Ishikawa (cell line): ENCODE measurements around the gene MOB1A.

ENCODE experiments used
- CEBPB ChIP-seq: IDR thresholded peaks from 2 replicates; pipeline ENCODE4 v1.6.1; 2012
- CREB1 ChIP-seq: IDR thresholded peaks from 2 replicates; pipeline ENCODE4 v1.6.1; 2012; ENCODE audit warnings: low read depth
- EGR1 ChIP-seq: IDR thresholded peaks from 2 replicates; pipeline ENCODE4 v1.6.1; 2012
- EP300 ChIP-seq: IDR thresholded peaks from 2 replicates; pipeline ENCODE4 v1.6.1; 2012; ENCODE audit warnings: borderline replicate concordance
- FOXM1 ChIP-seq: IDR thresholded peaks from 2 replicates; pipeline ENCODE4 v1.6.1; 2012; ENCODE audit warnings: low read depth, borderline replicate concordance
- NFIC ChIP-seq: IDR thresholded peaks from 2 replicates; pipeline ENCODE4 v1.6.1; 2012
- RAD21 ChIP-seq: IDR thresholded peaks from 2 replicates; pipeline ENCODE4 v1.6.1; 2012; ENCODE audit warnings: low read depth
- TAF1 ChIP-seq: IDR thresholded peaks from 2 replicates; pipeline ENCODE4 v1.6.1; 2012; ENCODE audit warnings: low read depth, mild to moderate bottlenecking
- TCF12 ChIP-seq: IDR thresholded peaks from 2 replicates; pipeline ENCODE4 v1.6.1; 2012; ENCODE audit warnings: low read depth
- TEAD4 ChIP-seq: IDR thresholded peaks from 2 replicates; pipeline ENCODE4 v1.6.1; 2012
- YY1 ChIP-seq: IDR thresholded peaks from 2 replicates; pipeline ENCODE4 v1.6.1; 2012; ENCODE audit warnings: low read depth
- ZBTB7A ChIP-seq: IDR thresholded peaks from 2 replicates; pipeline ENCODE4 v1.6.1; 2012; ENCODE audit warnings: low read depth
- TF ChIP-seq, protein P1 (sequence below): IDR thresholded peaks from 2 replicates; pipeline ENCODE4 v1.6.1; 2012
- TF ChIP-seq, protein P2 (sequence below): IDR thresholded peaks from 2 replicates; pipeline ENCODE4 v1.6.1; 2012
- TF ChIP-seq, protein P3 (sequence below): IDR thresholded peaks from 2 replicates; pipeline ENCODE4 v1.6.1; 2012; ENCODE audit warnings: low read depth, mild to moderate bottlenecking

MOB1A gene

DNA sequence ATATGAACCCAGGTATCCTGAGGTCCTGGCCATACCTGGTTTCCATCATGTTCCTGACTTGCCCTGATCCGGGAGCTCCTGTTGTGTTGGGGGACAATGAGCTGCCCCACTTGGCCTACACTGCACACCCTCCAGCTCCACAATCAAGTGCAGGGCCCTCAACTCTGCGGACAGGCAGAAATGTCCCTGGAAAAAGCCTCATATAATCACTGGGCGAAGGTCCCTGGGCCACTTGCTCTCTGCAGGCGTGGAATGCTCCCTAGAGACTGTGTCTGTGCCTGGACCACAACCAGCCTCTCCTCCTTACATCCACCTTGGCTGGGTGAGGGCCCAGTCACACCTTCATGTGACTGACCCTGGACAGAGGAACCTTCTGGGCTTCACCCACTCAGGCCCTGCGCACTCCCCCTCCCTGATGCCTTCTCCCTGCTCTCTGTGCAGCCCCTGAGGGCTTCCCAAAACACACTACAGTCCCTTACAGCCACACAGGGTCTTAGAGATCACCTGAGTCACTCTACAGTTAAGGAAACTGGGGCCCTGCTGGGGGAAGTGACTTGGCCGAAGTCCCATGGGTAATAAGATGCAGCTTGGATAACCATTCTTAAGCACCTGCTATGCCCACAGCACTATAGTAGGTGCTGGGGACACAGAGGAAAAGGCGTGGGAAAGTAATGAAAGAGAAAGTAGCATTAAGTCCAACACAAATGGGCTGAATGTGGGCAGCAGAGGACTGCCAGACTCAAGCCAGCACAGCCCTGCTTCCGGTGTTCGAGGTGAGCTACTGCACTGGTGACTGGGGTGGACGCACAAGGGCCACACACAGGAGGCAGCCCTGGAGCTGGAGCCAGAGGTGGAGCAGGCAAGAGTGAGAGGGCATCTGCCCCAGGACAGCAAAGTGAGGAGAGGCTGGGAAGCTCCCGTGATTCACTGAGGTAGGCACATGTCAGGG lies 40.8 kb downstream of the MOB1A start:
- no peak for TF ChIP-seq TCF12
- TF ChIP-seq CREB1: no peak
- no peak for TF ChIP-seq TEAD4
- no peak for TF ChIP-seq FOXM1
- TF ChIP-seq NFIC: no peak
- TF ChIP-seq TAF1: no peak
- no peak for TF ChIP-seq EGR1
- no peak for TF ChIP-seq ZBTB7A
- TF ChIP-seq RAD21: no peak
- no peak for TF ChIP-seq EP300
- TF ChIP-seq, protein P1, sequence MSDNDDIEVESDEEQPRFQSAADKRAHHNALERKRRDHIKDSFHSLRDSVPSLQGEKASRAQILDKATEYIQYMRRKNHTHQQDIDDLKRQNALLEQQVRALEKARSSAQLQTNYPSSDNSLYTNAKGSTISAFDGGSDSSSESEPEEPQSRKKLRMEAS: no peak
- no peak for TF ChIP-seq CEBPB
- TF ChIP-seq, protein P2, sequence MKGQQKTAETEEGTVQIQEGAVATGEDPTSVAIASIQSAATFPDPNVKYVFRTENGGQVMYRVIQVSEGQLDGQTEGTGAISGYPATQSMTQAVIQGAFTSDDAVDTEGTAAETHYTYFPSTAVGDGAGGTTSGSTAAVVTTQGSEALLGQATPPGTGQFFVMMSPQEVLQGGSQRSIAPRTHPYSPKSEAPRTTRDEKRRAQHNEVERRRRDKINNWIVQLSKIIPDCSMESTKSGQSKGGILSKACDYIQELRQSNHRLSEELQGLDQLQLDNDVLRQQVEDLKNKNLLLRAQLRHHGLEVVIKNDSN: no peak
- TF ChIP-seq YY1: no peak

DNA sequence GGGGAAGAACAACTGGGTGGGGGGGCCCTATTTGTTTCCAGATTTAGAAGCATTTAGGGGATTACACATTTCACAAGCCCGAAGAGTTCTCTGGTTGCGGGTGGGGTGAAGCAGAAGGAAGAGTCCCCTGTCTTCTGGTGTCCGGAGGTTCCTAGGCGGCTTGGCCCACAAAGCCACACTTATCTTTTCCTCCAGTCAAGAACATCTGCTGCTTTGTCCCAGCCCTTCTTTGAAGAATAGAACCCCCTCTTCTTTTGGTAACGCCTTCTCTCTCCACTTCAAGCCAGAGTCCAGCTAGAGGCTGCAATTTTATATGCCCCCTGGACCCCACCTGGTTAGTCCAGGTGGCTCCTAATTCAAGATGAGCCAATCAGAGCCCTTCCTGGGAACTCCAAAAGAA lies 46.8 kb downstream of the MOB1A start:
- no peak for TF ChIP-seq CREB1
- TF ChIP-seq RAD21: no peak
- no peak for TF ChIP-seq YY1
- no peak for TF ChIP-seq EGR1
- TF ChIP-seq, protein P3, sequence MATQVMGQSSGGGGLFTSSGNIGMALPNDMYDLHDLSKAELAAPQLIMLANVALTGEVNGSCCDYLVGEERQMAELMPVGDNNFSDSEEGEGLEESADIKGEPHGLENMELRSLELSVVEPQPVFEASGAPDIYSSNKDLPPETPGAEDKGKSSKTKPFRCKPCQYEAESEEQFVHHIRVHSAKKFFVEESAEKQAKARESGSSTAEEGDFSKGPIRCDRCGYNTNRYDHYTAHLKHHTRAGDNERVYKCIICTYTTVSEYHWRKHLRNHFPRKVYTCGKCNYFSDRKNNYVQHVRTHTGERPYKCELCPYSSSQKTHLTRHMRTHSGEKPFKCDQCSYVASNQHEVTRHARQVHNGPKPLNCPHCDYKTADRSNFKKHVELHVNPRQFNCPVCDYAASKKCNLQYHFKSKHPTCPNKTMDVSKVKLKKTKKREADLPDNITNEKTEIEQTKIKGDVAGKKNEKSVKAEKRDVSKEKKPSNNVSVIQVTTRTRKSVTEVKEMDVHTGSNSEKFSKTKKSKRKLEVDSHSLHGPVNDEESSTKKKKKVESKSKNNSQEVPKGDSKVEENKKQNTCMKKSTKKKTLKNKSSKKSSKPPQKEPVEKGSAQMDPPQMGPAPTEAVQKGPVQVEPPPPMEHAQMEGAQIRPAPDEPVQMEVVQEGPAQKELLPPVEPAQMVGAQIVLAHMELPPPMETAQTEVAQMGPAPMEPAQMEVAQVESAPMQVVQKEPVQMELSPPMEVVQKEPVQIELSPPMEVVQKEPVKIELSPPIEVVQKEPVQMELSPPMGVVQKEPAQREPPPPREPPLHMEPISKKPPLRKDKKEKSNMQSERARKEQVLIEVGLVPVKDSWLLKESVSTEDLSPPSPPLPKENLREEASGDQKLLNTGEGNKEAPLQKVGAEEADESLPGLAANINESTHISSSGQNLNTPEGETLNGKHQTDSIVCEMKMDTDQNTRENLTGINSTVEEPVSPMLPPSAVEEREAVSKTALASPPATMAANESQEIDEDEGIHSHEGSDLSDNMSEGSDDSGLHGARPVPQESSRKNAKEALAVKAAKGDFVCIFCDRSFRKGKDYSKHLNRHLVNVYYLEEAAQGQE: no peak
- no peak for TF ChIP-seq TCF12
- TF ChIP-seq CEBPB: no peak
- TF ChIP-seq, protein P2: no peak
- TF ChIP-seq TEAD4: no peak
- TF ChIP-seq ZBTB7A: no peak
- TF ChIP-seq NFIC: no peak
- TF ChIP-seq, protein P1: no peak
- TF ChIP-seq EP300: no peak
- no peak for TF ChIP-seq FOXM1
- no peak for TF ChIP-seq TAF1

DNA sequence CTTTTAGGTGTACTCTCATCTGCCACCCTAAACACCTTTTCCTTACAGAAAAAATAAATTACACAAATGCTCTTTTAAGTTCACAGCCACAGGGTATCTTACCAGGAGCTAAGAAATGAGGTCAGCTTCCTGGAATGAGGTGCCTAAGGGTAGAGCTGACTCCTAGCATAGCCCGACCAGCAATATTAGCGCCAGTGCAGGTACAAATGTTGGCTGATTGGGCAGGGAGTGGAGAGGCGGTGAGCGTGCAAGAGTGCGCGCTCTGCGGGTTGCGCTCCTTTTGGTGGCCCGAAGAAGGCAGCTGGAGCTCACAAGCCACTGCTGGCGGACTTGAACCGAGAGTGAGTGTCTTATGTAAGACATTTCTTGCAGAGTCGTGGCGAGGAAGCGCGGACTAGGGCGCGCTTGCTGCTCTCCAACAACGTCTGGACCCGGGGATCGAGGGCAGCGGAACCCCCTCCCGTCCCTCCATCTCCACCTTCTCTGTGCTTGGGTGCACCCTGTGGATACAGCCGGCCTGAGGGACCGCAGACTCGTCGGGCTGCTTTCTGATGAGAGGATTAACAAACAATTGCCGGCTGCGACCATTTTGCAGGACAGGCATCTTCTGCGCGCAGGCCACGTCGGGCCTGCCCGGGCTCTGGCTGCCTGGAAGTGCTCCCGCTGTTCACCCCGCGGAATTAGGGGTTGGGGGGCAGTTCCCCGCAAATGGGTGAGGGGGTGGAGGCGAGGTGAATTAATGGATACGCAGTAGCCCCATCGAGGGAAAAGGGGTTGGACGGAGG lies 48.3 kb downstream of the MOB1A start:
- TF ChIP-seq NFIC (no peak), TAF1 (no peak), EP300 (no peak), RAD21 (no peak), EGR1 (no peak)
- TF ChIP-seq, protein P1: no peak
- TF ChIP-seq, protein P2: no peak

DNA sequence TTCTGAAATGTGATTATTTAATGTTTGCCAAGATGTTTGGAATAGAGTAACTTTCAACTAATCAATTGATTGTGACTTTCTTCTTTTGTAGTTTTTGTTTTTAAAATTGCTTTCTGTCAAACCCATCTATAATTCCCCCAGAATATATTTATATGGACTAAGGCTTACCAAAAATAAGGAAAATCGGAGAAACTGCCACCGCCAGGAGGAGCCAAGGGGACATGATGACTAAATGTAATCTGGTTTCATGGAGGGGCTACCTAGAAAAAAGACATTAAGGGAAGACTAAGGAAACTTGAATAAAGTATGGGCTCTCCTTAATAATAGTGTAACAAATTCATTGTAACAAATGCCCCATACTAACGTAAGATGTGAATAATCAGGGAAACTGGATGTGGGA lies 50.5 kb downstream of the MOB1A start:
- TF ChIP-seq EGR1 (no peak), NFIC (no peak), YY1 (no peak), CEBPB (no peak), TEAD4 (no peak), EP300 (no peak), TAF1 (no peak), CREB1 (no peak), TCF12 (no peak), RAD21 (no peak)
- TF ChIP-seq, protein P3: no peak
- TF ChIP-seq, protein P1: no peak
